GM18870 (cell line): ENCODE measurements around the gene LRRFIP2.

ENCODE experiments used
- ATAC-seq: cut with Tn5 transposase; IDR thresholded peaks from one replicate; pipeline ENCODE4 v1.9.1; 2021; ENCODE audit warnings: moderate library complexity; ENCODE audit not compliant: unreplicated experiment

LRRFIP2 gene

DNA sequence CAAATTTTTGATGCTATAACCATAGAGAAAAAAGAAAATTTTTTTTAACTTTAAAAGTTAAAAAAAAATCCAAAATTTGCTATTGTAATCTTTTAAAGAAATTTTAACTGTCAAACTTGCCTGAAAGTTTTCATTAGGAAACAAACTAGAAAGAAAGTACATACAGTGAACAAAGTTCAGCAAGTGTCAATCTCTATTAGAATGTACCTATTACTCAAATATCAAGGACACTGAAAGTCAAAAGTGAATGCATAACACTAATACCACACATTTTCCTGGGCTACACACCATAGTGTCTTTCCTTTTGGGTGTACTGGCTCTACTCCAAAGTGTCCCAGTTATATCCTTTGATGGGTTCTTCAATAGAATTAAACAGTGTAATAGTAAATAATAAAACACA lies 56.8 kb downstream of the LRRFIP2 start:
- ATAC-seq, result no peak

DNA sequence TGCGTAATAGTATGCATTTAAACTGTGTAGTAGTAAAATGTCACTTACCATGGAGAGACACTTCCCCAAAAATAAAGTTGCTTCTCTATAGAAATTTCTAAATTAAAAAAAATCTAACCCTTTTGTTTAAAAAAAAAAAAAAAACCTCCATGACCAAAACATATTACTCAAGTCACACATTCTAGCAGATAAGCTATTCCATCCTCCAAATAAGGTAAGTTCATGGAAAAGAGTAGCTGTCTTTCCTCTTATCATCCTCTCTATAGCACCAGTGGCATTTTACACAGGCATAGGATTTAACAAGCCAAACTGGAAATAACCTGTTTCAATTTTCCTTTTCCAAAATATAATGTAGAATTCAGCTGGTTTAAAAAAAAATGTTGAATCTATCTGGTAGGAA lies 57.4 kb downstream of the LRRFIP2 start:
- ATAC-seq, result no peak

DNA sequence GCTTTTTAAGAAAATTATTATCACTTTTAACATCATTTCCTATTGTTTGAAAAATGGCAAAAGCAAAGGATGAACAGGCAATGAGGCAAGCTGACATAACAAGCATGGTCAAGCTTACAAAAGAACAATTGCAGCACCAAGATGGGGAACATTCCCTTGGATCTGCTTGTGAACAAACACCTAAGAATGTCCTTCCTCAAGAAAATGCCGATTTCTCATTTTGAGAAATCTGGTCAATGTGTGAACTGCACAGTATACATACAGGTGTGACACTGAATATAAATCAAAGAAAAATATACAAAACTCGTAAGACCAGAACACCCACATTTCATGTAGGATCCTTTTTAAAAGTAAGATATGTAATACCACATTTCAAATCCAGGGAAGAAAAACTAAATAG lies 58.9 kb downstream of the LRRFIP2 start:
- no peak for ATAC-seq

DNA sequence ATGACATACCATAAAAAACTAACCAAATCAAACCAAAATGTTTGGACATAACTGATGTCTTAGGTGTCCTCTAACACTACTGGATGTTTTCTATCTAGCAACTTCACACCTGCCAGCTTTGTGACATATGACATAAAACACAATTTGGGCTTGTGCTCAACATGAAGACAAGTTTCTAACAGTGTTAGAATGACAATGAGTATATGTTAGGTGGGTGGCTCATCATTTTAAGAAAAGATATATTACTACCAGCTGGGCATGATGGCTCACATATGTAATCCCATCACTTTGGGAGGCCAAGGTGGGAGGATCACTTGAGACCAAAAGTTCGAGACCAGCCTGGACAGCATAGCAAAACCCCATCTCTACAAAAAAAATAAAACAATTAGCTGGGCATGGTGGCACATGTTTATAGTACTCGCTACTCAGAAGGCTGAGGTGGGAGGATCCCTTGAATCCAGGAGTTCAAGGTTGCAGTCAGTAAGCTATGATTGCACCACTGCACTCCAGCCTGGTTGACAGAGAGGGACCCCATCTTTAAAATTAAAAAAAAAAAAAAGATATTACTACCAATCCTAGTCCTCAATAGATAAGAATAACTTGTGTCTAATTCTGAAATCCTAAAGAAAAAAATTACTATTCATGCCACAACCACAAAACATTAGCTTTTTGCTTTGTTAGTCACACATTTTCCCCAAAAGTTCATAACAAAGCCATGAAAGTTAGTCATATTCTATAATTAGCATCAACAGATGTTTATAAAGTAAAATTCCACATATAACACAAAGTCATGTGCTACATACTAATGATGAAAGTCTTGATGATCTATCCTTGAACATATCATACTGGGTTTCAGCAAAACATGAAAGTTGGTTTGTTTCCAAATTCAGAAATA lies 59.9 kb downstream of the LRRFIP2 start:
- no peak for ATAC-seq

DNA sequence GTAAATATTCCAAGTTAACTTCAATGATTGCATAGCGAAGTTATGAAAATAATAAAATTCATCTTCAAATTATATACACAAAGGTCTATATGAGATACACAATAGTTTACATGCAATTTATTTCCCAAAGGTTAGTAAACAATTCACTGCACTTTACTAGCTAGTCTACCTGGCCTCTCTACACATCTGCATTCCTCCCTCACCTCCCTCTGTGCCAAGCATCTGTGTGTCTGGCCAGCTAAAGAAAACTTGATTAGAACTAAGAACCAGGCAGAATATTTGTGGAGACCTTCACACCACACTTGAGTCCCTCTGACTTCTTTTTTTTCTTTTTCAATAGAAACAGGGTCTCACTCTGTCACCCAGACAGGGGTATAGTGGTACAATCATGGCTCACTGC lies 61.4 kb downstream of the LRRFIP2 start:
- ATAC-seq, result no peak

DNA sequence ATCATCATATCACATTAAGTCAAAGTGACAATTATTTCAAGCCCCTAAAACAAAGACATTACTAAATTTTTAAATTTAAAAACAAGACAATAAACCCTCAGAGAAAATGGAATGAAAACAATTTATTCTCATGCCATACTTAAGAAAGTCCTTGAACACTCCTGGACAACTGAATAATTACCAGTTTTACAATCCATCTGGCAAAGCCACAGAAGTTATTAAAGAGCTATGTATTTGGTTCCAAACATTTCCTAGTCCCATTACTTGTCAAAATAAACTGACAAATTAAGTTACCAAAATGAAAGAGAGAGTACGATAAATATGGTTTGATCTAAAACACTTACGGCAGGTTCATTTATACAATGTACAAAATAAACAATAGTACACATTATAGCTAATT lies 63.2 kb downstream of the LRRFIP2 start:
- ATAC-seq, result no peak

DNA sequence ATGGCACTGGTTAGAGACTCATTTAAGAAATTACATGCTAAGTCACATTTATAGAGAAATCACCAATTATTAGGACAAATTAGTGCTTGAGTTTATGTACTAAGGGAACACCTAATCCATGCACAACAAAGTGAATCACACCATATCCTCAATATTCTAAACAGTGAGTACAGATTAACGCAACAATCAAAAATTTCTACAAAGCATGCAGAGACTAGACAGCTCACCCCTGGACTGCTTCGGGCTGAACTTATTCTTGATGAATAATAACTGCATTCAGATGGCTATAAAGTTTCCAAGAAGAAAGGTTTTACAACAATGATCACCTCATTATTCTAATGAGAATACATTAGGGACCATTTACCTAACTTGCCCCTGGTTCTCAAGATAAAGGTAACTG lies 66.5 kb downstream of the LRRFIP2 start:
- no peak for ATAC-seq

DNA sequence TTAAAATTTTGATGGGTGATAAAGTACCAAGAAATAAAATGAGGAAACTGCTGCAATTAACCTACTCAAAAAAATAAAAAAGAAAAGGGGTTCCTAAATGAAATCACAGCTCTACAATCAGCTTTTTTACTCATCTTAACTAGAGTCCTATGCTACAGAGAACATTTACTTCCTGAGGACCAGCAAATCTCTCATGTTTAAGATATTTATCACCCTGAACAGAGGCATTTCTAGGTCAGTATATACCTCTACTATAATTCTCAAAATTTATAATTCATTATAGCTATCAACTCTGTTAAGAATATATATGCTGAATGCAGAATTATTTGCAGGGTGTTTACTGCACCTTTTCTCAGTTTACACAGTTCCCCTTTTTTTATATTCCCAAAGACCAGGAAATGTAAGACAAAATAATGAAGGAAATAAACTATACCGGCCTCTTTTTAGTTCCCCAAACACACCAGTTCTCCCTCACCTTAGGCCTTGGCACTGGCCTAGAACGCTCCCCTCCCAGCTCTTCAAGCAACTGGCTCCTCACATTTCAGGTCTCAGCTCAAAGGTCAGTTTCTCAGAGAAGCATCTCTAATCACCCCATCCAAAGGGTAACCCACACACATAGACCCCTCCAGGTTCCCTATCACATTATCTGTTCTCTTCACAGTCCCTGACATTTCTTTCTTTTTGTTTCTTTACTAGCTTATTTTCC lies 71.1 kb downstream of the LRRFIP2 start:
- no peak for ATAC-seq

DNA sequence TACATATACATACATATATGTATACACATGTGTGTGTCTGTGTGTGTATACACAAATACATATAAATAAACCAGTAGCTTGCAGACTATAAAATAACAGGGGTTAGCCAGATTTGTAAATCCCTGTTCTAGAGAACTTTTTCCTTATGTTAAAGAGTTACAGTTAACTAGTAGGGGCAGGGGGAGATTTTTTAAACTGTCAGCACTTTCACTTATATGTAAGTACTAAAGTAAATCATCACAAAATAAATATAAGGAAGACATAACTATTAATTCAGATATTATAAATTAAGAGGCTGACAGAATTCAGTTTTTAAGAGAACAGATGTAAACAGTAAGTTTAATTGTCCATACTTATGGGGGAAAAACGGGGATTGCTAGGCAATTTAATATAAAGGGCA lies 74.0 kb downstream of the LRRFIP2 start:
- no peak for ATAC-seq

DNA sequence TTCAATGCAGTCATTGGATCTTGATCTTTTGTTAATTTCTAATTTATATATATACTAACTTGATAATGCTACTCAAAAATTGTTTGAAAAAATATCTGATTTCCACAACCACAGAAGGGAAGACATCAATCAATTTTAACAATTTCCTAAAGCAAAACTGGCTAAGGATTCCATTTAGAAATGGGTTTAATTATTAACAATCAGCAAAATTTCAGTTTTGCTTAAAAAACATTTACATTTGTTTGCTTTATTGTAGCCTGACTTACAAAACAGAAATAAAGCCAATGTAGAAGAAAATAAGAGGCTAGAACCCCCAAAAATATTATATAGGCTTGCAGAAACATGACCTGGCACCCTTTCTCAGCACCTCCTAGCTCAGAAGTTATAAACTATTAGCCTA lies 74.9 kb downstream of the LRRFIP2 start:
- no peak for ATAC-seq

DNA sequence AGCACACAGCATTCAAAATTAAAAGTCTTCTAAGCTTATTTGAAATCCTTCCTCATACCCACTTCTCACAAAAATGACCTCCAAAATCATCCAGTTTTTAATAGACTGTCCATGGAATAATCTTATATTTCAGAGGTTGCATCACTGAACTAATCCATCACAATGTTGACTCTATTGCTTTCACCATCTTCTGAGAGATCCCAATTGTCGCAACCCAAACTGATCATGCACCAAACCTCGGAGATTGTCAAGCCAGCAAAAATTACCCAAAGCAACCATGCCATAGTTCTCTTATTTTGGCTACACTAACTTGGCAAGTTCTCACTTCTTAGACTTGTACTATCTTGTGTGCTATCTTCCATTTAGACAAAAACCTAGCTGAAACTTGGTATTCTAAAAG lies 75.5 kb downstream of the LRRFIP2 start:
- ATAC-seq, result no peak

DNA sequence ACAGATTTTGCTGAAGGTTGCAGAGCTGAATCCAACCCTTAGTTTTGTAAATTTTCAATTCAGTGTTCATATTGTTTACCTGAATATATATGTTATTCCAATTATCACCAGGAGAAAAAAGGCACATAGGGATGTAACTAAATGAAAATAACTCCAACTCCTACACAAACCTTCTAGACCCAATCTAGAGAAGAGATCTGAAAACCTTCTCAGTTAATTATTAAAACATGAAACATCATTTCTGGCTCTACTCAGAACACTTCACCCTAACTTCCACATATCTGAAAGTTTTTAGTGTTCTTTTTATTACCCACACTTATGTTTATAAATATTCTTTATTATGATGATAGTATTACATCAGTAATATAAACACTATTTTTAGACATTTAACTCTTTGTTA lies 76.6 kb downstream of the LRRFIP2 start:
- no peak for ATAC-seq

DNA sequence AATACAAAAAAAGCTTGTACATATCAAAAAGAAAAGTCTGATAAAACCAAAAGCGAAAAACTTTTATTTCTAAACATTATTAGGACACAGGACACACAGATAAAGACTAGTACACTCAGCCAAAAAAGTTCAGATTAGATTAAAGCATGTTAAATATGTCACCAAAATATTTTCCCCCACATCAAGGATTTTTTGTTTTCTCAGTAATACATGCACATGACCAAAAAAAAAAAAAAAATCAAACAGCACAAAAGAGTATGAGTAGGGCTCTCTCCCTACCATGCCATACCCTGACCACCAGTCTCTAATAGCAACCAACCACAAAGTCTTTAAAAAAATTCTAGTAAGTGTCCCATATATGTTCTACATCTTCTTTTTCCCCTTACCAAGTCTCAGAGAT lies 77.4 kb downstream of the LRRFIP2 start:
- no peak for ATAC-seq

DNA sequence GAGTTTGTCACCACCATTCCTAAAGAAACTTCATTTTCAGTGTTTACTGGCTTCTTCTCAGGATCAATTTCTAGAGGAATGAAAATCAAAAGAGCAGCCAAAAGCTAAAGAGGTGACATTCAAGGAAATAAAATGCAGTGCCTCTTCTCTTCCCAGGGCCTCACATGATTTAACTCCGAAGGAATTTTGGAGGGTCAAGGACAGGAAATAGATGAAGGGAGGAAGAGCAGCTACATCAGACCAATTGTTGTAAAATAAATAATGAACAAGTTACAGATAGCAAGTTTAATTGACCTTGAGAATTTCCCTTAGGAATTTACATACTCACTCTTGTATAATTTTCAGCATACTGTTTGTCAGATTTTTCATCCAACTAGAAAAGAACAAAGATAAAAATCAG lies 78.1 kb downstream of the LRRFIP2 start:
- no peak for ATAC-seq

DNA sequence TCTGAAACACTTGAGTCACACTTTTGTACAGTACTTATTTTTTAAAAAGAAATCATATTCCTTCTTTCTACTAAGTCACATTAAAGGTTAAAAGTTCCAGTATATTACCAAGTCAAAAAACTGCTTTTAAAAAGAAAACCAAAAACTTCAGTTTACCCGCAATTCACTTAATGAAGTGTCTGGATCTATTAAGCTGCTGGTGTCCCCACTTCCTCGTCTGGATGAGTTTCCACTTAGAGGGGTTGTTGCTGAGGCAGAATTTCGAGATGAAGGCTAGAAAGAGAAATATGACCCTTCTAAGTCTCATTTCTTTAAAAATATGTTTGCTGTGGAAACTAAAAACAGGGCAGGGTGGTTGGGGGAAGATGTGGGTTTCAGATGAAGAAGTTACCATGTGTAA lies 79.7 kb downstream of the LRRFIP2 start:
- no peak for ATAC-seq

DNA sequence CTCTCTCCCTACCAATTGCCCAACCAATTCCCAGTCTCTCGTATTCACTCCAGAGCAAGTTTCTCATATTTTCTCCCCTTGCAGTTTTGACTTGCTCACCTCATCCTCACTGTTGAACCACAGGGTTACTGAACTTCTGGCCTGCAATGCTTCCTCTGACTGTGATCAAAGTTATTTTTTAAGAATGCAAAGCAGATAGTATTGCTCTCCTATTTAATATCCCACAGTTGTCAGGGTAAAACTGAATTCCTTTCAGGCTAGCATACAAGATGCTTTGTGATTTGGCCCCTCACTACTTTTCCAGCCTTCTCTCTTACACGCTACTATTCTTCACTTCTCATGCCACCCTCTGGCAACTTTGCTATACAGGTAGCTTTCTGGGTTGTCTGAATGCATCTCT lies 80.9 kb downstream of the LRRFIP2 start:
- no peak for ATAC-seq

DNA sequence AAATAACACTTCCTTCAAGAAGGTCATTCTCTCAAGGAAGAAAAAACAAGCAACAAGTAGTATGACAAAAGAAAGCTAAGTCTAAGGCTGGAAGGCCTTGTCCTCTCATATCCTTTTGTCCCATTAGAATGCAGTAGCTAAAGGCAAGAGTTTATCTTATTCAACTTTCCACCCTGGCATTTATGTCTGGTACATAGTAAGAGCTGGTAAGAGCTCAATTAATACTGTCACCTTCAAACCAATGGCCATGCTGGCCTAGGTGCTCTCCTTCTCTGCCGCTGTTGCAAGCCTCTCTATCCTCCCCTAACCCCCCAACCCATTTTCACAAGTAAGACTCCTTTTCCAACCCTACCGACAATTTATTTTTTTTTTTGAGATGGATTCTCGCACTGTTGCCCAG lies 81.9 kb downstream of the LRRFIP2 start:
- no peak for ATAC-seq

DNA sequence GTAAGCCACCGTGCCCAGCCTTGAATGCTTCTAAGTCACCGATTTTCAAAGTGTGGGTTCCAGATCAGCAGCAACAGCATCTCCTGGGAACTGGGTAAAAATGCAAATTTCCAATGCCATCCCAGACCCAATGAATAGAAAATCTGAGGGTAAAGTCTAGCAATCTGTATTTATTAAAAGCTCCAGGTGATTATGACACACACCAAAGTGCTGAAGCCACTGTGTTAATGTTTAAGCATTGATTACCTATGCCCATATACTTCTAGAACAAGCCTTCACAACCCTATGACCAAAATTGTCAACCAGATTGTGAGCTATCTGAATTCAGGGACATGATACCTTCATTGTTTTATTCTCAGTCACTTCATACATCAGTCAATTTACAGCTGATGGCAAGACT lies 86.5 kb downstream of the LRRFIP2 start:
- ATAC-seq, result no peak

DNA sequence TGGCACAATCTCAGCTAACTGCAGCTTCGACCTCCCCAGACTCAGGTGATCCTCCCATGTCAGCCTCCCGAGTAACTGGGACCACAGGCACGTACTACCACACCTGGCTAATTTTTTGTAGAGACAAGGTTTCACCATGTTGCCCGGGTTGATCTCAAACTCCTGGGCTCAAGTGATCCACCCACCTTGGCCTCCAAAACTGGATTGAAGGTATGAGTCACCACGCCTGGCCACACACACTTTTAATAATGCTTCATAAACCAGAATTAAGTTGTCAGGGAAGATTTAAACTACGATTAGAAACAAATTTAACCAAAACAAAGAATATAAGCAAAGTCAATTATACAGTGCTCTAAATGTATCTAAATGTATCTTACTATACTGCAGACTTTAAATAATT lies 87.5 kb downstream of the LRRFIP2 start:
- no peak for ATAC-seq

DNA sequence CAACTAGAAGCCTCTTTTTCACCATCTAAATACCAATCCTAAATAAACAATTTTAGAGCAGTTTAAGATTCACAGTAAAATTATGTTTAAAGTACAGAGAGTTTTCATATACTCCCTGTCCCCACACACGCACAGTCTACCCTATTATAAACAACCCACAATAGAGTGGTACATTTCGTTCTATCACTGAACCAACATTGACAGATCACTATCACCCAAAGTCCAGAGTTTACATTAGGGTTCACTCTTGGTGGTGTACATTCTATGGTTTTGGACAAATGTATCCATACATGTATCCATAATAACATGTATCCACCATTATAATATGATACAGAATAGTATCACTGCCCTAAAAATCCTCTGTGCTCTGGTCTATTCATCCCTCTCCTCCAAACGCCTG lies 92.1 kb downstream of the LRRFIP2 start:
- ATAC-seq, result no peak

DNA sequence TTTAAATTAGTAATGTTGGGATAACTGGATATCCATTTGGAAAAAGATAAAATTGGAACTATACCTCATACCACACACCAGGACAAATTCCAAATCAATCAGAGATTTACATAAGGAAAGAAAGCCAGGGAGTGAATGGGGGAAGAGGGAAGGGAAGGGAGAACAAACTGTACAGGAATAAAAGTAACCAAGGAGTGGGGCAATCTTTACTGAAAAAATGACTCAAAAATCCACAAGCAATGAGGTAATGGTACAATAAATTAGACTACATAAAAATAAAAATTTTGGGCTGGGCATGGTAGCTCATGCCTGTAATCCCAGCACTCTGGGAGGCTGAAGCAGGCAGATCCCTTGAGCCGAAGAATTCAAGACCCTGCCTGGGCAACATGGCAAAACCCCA lies 98.4 kb downstream of the LRRFIP2 start:
- no peak for ATAC-seq

DNA sequence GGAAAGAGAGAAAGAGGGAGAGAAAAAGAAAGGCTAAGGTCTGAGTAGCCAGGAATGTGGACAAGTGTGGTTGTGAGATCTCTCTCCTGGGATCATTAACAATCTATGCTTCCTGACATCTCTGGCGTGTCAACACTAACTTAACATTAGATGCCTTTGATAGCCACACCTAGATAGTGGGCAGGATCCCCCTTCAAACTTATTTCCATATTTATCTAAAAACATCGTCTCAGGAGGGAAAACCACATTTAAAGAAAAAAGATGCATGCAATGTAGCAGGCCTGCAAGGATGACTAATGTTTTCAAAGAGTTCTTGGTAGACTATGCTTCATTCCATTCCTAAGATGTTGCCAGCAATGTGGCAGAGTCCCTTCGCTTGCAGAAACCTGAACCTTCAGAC lies 100.2 kb downstream of the LRRFIP2 start:
- ATAC-seq, result no peak

DNA sequence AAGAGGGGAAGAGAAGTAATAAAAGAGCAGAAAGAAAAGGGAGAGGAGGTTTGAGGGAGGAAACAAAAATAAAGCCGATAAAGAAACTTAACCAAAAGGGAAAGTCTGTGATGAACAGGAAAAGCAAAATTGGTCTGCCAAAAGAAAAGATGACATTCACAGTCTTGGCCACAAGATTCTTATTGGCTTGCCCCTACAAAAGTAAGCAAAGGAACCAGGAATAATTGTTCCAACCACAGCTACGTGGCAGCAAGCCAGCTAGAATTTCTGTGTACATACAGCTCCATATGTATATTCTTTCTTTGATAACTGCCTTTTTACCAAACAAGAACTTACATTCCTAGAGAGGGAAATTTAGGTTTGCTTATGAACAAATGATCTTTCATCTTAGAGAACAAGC lies 101.5 kb downstream of the LRRFIP2 start:
- no peak for ATAC-seq
